ENCODE results near the gene UBE2H.

Gene UBE2H

GRCh38 chr7:129950191-129950932 is 2.4 kb downstream of the UBE2H start:
- peak; percentile 67 for DNase-seq

- DNase-seq: peak; percentile 60
Observed at GRCh38 chr7:129949292-129950133, 3.2 kb downstream of the UBE2H start.

DNA sequence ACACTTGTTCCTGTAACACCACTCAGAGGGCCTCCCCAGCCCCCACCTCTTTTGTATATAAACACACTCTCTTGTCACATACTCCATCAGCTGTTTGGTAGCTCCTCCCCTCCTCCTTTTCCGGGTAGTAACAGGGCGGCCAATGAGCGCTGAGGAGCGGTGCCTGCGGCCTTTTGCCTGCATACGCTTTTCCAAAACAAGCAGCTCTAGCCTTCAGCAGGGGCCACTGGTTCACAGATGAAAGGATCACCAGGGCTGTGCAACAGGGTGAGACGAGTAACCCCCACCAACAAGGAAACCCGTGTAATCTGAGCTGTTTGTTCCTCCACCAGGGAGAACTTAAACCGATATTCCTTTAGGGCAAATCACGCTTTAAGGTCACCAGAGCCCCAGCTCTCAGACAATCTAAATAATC is 3.9 kb downstream of the UBE2H start:
- DNase-seq: peak; percentile 96

GRCh38 chr7:129948338-129948737 is 4.4 kb downstream of the UBE2H start:
- DNase-seq: no peak

DNA sequence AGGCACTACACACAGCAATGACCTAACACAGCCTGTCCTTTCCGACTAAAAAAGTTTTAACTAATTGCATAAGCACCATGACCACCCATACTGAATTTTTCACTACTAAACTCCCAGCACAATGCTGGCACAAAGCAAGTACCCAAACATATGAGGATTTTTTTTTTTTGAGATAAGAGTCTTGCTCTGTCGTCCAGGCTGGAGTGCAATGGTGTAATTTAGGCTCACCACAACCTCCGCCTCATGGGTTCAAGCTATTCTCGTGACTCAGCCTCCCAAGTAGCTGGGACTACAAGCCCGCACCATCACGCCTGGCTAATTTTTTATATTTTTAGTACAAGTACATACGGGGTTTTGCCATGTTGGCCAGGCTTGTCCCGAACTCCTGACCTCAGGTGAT is 5.1 kb downstream of the UBE2H start:
- DNase-seq: no peak

- DNase-seq: no peak
Observed at GRCh38 chr7:129947049-129947448, 5.7 kb downstream of the UBE2H start.

GRCh38 chr7:129946282-129946681 is 6.5 kb downstream of the UBE2H start:
- DNase-seq: no peak

DNA sequence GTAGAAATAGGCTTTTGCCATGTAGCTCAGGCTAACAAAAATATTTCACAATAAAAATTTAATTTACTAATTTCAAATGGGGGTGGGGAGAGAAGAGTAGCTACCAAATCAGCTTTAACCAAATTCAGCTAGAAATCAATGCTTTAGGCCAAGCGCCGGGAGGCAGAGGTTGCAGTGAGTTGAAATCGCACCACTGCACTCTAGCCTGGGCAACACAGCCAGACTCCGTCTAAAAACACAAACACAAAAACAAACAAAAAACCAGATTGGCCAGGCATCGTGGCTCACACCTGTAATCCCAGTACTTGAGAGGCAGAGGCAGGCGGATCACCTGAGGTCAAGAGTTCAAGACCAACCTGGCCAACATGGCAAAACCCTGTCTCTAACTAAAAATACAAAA is 9.4 kb downstream of the UBE2H start:
- DNase-seq: no peak

- no peak for DNase-seq
Observed at GRCh38 chr7:129940329-129940728, 12.4 kb downstream of the UBE2H start.

DNA sequence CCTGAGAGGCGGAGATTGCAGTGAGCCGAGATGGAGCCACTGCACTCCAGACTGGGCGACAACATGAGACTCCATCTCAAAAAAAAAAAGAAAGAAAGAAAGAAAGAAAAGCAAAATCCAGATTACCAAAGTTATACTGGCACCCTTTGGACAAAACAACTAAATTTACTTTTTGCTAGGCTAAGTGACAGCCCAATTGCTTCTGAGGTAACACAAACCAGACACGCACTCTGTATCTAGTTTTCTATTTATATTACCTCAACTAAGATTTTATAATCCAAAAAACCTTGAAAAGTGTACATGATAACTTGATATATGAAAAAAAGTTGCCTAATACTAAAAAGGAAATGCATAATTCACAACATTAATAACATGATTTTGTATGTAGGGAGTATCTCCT is 12.9 kb downstream of the UBE2H start:
- no peak for DNase-seq

GRCh38 chr7:129933627-129934026 is 19.1 kb downstream of the UBE2H start:
- DNase-seq: no peak

- no peak for DNase-seq
Observed at GRCh38 chr7:129926618-129927017, 26.1 kb downstream of the UBE2H start.

GRCh38 chr7:129925416-129926002 is 27.3 kb downstream of the UBE2H start:
- no peak for DNase-seq

DNA sequence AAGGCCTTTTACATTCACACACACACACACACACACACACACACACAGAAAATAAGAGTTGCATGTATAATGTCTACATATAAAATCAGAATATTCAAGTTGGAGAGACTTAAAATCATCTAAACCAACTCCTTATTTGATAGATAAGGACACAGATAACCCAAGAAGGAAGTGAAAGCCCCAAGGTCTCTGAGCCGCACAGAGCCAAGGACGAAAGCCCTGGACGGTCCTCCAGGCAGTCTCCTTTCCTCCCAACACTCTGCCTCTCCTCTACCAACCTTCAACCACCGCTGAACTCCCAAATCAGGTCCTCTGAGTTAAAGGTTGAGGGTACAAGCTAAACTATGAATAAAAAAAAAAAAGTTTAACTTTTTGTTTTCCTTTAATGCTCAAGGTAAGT is 28.2 kb downstream of the UBE2H start:
- DNase-seq: no peak

- DNase-seq: no peak
Observed at GRCh38 chr7:129923709-129924108, 29.1 kb downstream of the UBE2H start.

- DNase-seq: no peak
Observed at GRCh38 chr7:129919492-129919891, 33.3 kb downstream of the UBE2H start.

- DNase-seq: no peak
Observed at GRCh38 chr7:129918922-129919321, 33.8 kb downstream of the UBE2H start.

DNA sequence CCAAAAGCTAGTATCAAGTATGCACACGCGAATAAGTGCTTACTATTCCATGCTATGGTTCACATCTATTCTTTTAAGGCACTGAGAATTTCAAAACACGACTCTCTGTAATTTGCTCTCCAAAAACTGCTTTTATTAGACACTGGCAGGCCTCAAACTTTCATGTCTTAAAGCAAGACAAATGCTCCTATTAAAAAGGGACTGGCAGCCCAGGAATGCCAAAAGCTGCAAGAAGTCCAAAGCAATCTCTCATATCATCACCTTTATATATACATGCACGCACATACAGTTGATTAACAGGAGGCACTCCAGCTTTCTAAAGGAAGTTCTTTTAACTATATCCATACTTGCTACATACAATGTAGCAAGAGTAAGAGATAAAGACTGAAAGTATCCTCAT is 34.8 kb downstream of the UBE2H start:
- DNase-seq: no peak

DNA sequence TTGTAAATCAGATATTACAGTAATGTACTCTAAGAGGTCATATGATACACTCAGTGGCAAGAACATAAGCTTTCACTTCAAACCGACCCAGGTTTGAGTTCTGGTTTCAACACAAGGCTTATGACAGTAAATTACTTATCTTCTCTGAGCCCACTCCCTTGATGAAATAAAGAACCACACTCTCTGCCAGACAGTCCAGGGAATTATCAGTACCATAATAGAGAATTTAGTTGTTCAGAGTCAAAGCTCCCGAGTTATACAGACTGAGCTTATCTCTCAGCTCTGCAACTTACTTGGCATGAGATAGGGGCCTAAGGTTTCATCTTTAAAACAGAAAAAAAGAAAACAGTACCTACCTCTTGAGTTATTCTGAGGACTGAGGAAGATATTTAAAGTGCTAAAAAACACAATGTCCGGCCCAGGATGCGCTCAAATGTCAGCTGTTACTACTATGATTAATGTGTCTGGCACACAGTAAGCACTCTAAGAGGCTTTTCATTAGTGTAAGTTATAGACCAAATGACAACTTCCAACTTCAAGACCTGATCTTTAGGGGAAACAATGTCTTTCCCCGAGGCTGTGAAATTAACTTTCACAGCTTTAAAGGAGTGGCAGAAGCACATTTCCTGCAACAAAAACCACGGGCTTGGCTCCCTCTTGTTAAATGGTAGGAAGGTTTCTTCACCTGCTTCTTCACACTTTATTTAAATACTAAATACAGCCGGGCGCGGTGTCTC is 38.1 kb downstream of the UBE2H start:
- DNase-seq: no peak

DNA sequence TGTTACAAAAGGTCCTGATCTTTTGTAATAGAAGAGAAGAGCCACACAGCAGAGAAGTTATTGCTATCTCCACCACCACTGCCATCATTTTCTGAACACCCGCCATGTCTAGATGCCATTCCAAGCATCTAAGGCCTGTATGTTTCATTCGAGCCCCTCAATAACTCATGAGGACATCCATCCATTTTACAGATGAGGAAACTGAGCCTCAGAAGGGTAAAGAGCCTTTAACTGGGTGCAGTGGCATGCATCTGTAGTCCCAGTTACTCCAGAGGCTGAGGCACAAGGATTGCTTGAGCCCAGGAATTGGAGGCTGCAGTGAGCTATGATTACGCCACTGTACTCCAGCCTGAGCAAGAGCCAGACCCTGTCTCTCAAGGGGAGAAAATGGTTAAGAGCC is 39.3 kb downstream of the UBE2H start:
- no peak for DNase-seq

GRCh38 chr7:129911790-129912189 is 41.0 kb downstream of the UBE2H start:
- no peak for DNase-seq

GRCh38 chr7:129909669-129910068 is 43.1 kb downstream of the UBE2H start:
- no peak for DNase-seq

DNA sequence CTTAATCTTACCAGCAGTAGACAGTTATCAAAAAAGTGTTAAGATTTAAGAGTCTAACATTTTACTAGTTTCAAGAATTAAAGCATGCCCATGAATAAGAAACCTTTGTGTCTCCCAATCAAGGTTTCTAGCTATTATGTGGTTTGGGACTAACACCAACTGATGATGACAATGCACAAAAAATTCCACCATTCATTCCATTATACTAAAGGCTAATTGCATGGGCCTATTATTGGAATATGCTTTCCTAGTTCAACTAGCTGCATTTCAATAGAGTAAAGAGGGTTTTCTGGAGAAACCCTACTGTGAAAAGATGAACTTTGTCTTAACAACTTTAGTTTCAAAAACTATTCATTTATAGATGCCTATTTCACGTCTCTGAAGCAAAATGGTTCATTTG is 44.6 kb downstream of the UBE2H start:
- no peak for DNase-seq
